ENCODE results near the gene ZFP42.
"Not testable (repeated sequence)": the region's sequence is repeated elsewhere in the genome, so short reads cannot be mapped to it uniquely, and the experiment has no call there.

Gene ZFP42

DNA sequence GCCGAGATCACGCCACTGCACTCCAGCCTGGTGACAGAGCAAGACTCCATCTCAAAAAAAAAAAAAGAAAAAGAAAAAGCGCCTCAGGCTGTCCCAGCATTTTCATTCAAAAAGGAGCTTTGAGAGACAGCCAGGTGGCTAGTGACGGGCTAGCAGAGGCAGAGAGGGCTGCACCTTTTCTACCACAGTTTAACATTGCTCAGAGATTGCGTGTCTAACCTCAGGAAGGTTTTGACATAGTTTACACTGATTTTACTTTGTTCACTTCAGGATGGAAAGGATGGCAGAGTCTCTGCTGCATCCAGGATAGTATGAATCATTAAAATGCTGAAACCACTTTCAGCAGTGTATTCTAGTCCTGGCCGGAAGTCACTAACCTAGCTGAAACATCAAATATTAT lies 28.1 kb downstream of the ZFP42 start:
- no peak for DNase-seq

DNA sequence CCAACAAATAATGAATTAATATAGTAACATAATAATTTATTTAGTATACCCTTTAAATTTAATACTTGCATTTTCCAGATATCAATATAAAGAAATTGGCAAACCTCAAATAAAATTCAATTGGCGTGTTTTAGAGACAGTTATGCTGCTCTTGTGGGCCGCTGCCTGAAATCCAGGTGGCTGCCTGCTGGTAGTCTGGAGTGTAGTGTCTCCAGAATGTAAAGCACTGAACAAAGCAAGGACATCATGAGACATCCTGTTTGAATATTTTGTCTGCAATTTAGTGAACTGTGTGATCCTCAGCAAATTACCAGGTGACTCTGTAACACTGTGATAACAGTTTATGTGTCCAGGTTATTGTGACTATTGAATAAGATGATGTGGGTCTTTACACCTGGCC lies 29.9 kb downstream of the ZFP42 start:
- DNase-seq: no peak

DNA sequence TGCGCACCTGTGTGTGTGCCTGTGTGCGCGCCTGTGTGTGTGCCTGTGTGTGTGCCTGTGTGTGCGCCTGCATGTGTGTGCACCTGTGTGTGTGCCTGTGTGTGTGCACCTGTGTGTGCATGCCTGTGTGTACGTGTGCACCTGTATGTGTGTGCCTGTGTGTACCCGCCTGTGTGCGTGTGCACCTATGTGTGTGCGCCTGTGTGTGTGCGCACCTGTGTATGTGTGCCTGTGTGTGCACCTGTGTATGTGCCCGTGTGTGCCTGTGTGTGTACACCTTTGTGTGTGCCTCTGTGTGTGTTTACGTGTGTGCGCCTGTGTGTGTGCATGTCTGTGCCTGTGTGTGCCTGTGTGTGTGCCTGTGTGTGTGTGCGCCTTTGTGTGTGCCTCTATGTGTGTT lies 33.5 kb downstream of the ZFP42 start:
- DNase-seq: no peak

DNA sequence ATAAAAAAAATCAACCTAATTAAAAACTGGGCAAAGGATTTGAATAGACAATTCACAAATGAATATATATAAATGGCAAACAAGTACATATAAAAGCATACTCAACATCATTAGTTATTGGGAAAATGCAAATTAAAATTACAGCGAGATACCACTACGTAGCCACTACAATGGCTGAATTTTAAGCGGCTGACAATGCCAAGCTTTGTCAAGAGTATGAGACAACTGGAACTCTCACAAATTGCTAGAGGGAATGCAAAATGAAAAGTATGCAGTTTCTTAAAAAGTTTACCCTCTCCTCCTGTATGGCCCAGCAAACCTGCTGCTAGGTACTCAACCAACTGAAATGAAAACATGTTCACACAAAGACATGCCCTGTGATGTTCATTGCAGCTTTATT lies 34.8 kb downstream of the ZFP42 start:
- DNase-seq: no peak

DNA sequence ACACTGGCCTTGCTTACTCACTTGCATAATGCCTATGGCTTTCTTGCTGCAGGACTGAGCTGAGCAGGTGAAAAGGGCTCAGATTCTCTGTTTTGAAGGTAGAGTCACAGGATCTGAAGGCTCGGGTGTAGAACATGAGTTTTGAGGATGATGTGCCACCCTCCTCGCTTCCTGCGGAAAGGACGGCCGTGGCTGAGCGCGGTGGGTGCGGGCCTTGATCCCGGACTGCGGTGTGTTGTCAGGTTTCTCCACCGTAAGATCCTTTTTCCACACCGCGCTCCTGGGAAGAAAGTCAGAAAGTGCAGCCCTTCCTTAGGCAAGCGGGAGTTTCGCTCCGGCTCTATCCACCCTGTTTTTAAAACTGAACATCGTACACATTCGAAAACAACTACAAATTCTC lies 36.2 kb downstream of the ZFP42 start:
- no peak for DNase-seq

DNA sequence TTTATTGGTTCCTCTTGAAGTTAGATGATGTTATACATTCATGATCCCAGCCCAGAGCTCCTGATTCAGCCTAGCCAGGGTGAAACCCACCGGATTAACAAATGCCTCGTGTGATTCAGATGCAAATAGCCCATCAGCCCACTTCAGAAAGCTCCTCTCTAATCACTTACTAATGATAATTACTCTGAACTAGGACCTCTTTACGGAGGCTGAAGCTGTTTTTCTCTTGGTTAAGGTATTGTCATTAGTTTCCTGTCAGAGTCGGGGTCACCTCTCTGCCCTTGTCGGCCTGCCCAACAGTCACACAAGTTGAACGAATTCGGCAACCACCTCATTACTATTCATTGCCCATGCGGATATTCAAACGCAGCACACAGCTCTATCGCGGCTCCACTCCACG lies 36.6 kb downstream of the ZFP42 start:
- no peak for DNase-seq

DNA sequence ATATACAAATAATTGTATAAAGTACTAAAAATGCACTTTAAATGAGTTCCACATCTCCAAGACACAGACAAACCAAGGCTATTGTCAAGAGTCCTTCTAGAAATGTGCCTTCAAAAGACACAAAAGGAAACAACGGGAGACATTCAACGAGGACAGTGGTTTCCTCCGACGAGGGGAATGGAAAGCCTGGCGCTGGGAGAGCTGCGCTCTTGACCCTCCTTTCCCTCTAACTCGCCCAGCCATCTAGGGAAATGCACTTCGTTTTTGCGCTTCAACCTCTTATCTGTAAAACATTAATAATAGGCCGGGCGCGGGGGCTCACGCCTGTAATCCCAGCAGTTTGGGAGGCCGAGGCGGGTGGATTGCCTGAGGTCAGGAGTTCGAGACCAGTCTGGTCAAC lies 37.0 kb downstream of the ZFP42 start:
- DNase-seq: no peak

DNA sequence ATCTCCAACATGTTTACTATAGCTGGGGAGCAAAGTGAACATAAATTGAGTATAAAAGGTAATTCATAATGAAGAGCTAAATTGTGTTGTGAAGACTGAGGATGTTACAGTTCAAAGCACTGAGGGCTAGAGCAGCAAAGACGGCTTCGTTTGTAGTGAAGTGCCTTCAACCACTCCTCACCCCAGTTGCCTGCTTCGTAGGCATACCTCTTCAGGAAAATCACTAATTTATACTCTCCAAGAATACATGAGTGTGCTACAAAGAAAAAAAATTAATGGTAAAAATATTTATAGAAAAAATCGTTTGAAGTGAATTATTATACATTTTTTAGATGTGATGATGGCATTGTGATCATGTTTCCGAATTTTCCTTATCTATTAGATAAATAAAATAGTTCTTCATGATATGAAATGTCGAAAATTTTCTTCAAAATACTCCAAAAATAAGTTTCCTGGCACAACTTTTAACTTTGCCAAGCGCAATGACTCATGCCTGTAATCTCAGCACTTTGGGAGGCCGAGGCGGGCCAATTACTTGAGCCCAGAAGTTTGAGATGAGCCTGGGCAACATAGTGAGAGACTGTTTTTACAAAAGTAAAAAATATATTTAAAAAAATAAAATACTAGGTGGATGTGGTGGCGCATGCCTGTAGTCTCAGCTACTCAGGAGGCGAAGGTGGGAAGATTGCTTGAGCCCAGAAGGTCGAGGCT lies 41.6 kb downstream of the ZFP42 start:
- DNase-seq: no peak

DNA sequence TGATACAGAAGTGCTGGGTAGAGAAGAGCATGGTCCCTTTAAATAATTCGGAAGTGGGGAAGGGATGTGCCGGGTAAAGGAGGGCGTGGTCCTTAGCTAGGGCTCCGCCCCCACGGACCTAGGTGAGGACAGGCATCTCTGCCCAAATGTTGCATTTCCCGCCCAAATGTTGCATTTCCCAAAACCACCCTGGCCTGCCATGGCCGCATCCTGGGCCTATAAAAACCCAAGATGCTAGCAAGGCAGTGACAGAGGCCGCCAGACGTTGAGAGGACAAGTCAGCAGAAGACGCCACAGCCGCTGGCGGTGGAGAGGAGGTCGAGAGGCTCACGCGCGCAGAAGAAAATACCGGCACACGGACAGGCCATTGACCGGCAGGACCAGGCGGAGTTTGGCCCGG lies 46.1 kb downstream of the ZFP42 start:
- DNase-seq: no peak

DNA sequence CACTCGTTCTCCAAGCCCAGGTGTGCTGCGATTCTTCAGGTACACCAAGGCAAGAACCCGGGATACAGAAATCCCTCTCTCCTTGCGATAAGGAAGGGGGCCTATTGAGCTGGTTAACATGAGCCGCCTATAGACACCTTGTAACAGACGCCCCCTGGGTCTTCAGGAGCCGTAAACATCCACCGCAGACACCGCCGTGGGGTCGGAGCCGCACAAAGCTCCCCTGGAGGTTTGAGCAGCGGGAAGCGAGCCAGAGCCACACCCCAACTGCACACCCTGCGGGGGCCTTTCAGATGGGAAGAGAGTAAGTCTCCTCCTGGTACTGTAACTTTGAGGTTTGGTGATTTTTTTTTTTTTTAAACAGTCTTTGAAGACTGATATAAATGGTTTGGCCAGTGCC lies 46.6 kb downstream of the ZFP42 start:
- no peak for DNase-seq

DNA sequence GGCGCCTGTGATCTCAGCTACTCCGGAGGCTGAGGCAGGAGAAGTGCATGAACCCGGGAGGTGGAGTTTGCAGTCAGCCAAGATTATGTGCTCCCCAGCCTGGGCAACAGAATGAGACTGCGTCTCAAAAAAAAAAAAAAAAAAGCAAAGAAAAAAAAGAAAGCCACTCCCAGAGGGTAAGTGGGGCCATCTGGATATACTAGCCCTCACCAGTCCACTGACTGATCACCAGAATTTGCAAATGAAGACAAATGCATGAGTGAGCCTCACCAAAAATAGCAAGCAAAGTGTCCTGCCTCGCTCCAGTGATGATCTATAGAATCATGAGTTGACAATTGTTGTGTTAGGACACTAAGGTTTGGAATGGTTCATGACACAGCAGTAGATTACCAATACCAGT lies 47.6 kb downstream of the ZFP42 start:
- DNase-seq: no peak

DNA sequence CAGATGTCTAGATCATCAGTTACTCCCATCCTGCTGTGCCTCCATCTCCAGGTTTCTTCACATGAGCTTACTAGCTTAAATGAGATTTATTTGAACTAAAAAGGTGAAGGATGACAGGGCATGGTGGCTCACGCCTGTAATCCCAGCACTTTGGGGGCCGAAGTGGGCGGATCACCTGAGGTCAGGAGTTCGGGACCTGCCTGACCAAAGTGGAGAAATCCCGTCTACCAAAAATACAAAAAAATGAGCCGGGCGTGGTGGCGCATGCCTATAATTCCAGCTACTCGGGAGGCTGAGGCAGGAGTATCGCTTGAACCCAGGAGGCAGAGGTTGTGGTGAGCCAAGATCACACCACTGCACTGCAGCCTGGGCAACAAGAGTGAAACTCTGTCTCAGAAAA lies 49.9 kb downstream of the ZFP42 start:
- DNase-seq: not testable (repeated sequence)

DNA sequence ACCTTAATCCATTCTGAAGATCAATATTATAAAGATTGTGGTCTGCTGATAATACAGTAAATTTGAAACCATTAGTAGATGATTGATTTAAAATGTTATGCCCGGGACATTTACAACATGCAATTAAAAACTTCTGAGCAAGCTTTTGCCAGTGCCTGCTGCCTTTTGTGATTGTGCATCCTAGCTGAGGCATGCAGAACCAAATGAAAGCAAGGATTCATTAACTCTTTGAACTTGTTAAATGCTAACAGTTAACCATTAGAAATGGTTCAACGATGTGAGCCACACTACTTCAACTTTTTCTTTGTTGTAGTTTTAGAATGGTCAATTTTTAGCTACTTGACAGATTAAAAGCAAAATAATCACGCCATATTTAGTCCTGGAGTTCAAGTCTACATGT lies 51.1 kb downstream of the ZFP42 start:
- DNase-seq: no peak

DNA sequence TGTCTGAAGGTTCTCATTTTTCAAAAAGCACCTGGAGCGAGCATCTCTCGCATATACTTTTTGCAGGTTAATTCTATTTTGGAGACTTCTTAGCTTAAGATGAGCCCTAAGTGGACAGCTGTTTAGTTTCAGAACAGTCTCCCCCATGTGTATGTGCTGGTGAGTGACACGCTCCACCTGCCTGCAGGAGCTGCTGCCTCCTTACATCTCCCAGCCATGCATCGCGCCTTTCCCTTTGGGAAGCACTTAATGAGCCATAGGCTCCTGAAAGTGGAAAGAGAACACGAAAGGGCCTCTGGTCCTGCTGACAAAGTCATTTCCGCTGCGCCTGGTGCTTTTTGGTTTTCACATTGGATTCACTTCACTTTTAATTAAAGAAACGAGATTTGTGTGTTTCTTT lies 57.7 kb downstream of the ZFP42 start:
- DNase-seq: no peak

Data from NCI-H446 (cell line).